Skeletal muscle tissue (tissue), 2 donors: ENCODE measurements around the gene CSTPP1. TPM values are rescaled to one million over a fixed set of nuclear protein-coding genes. Genes with fewer than 3 reads are reported as not detected.

ENCODE experiments used
- small RNA-seq: library from RNA; depleted of rRNA; stranded (forward); fragments of <200 nt; gene quantifications from one replicate; pipeline ENCODE3, GENCODE V24; 2014
- total RNA-seq: library from RNA; depleted of rRNA; stranded (reverse); fragments of >200 nt; gene quantifications from one replicate; pipeline ENCODE4 v1.2.3, GENCODE V29; 2014

The CSTPP1 gene
- total RNA-seq, 1 donor from 2014 or later, result 16.7 TPM

Small RNA genes within 50 kb of the gene (small RNA-seq; reads per million reads assigned to genes)
- gene MIR6745, result not detected

Other genes starting within 250 kb of the CSTPP1 start
- gene ARHGAP1, start 236.1 kb upstream of the CSTPP1 start, total RNA-seq, result 19.8 TPM
- 5.7 TPM for gene ZNF408, start 235.7 kb upstream of the CSTPP1 start, total RNA-seq
- gene F2, start 217.5 kb upstream of the CSTPP1 start, total RNA-seq, result 0.52 TPM
- 58.5 TPM for gene CKAP5, start 90.5 kb upstream of the CSTPP1 start, total RNA-seq
- 8.9 TPM for gene LRP4, start 18.2 kb upstream of the CSTPP1 start, total RNA-seq
- 105 TPM for gene ARFGAP2, start 240.1 kb downstream of the CSTPP1 start, total RNA-seq
- gene PACSIN3, start 249.7 kb downstream of the CSTPP1 start, total RNA-seq, result 127 TPM